CD4-positive, alpha-beta T cell treated with Interleukin-21 for 1 hour (primary cell): ENCODE results near the gene HDAC7.

Source experiments
- DNase-seq: peaks from one replicate; pipeline ENCODE4 v3.0.0-alpha.2; 2020

HDAC7 gene

GRCh38 chr12:47819896-47820630, at the start of gene HDAC7:
TSS of gene HDAC7 (minus strand) at chr12:47819903. CDS start at chr12:47819785, 118 bp downstream.
- peak; percentile 80 for DNase-seq

- no peak for DNase-seq
Observed at GRCh38 chr12:47868552-47869031, 48.9 kb upstream of the HDAC7 start.

GRCh38 chr12:47868041-47868440, 48.3 kb upstream of the HDAC7 start:
- DNase-seq = no peak

GRCh38 chr12:47867495-47867941, 47.8 kb upstream of the HDAC7 start:
- DNase-seq = no peak

- no peak for DNase-seq
Observed at GRCh38 chr12:47864646-47865235, 45.0 kb upstream of the HDAC7 start.

GRCh38 chr12:47863985-47864384, 44.3 kb upstream of the HDAC7 start:
- no peak for DNase-seq

GRCh38 chr12:47863467-47863866, 43.8 kb upstream of the HDAC7 start:
- DNase-seq = no peak

GRCh38 chr12:47862881-47863280, 43.2 kb upstream of the HDAC7 start:
- no peak for DNase-seq

GRCh38 chr12:47862167-47862750, 42.6 kb upstream of the HDAC7 start:
- DNase-seq = no peak

GRCh38 chr12:47860873-47861272, 41.2 kb upstream of the HDAC7 start:
- no peak for DNase-seq

GRCh38 chr12:47860279-47860841, 40.7 kb upstream of the HDAC7 start:
- DNase-seq = no peak

- no peak for DNase-seq
Observed at GRCh38 chr12:47858511-47859266, 39.0 kb upstream of the HDAC7 start.

- DNase-seq = no peak
Observed at GRCh38 chr12:47856721-47857575, 37.2 kb upstream of the HDAC7 start.

- no peak for DNase-seq
Observed at GRCh38 chr12:47856094-47856493, 36.4 kb upstream of the HDAC7 start.

GRCh38 chr12:47855502-47855901, 35.8 kb upstream of the HDAC7 start:
- no peak for DNase-seq

GRCh38 chr12:47854531-47854930, 34.8 kb upstream of the HDAC7 start:
- no peak for DNase-seq

GRCh38 chr12:47852096-47852571, 32.4 kb upstream of the HDAC7 start:
- DNase-seq = no peak

GRCh38 chr12:47851303-47851952, 31.7 kb upstream of the HDAC7 start:
- no peak for DNase-seq

GRCh38 chr12:47850153-47851084, 30.7 kb upstream of the HDAC7 start:
- no peak for DNase-seq

GRCh38 chr12:47849261-47849660, 29.6 kb upstream of the HDAC7 start:
- DNase-seq = no peak
